Breast epithelium (tissue), 4 donors: ENCODE results near the gene MTR. TPM values are rescaled to one million over a fixed set of nuclear protein-coding genes. Genes with fewer than 3 reads are reported as not detected.
"Not testable (repeated sequence)": the region's sequence is repeated elsewhere in the genome, so short reads cannot be mapped to it uniquely, and the experiment has no call there.

ENCODE experiments used
- DNase-seq, 2 donors: peaks; one replicate each; pipeline ENCODE4 v3.0.0-alpha.2; 2019; ENCODE audit warnings: low spot score in 2 of 2
- H3K27ac ChIP-seq, 2 donors: fragments of 200-600 bp; sonication (generic) in 1 of 2; one replicate each; pipeline ENCODE4 v1.5.1; 2016 to 2019; ENCODE audit warnings: mild to moderate bottlenecking in 1 of 2
- H3K27me3 ChIP-seq, 2 donors: fragments of 200-600 bp; sonication (generic) in 1 of 2; one replicate each; pipeline versions ENCODE4 v1.5.1 to v1.6.0; 2017 to 2019; ENCODE audit warnings: control low read depth in 1 of 2, mild to moderate bottlenecking in 1 of 2
- H3K36me3 ChIP-seq: fragments of 200-600 bp; one replicate; pipeline ENCODE4 v1.5.1; 2019
- H3K4me1 ChIP-seq, 2 donors: fragments of 200-600 bp; sonication (generic); one replicate each; pipeline ENCODE4 v1.5.1; 2016 to 2019; ENCODE audit warnings: control low read depth in 1 of 2
- H3K4me3 ChIP-seq, 3 donors: fragments of 200-600 bp; sonication (generic); 1 replicate in 2 of 3; 2 replicates in 1 of 3; pipeline ENCODE4 v1.5.1; 2016 to 2019; ENCODE audit warnings: mild to moderate bottlenecking in 3 of 3, moderate library complexity in 2 of 3
- H3K9me3 ChIP-seq, 2 donors: fragments of 200-600 bp; sonication (generic) in 1 of 2; one replicate each; pipeline ENCODE4 v1.5.1; 2016 to 2019; ENCODE audit warnings: control low read depth in 1 of 2
- POLR2A ChIP-seq: fragments of 450-650 bp; IDR thresholded peaks from one replicate; pipeline ENCODE4 v1.6.1; 2016; ENCODE audit warnings: antibody characterized with exemption, mild to moderate bottlenecking, moderate library complexity
- POLR2AphosphoS5 ChIP-seq, 3 donors: sonication (generic); formaldehyde crosslinking; IDR thresholded peaks; one replicate each; pipeline ENCODE4 v1.6.1; 2017; ENCODE audit warnings: antibody characterized with exemption in 3 of 3
- intact Hi-C: fragments of 100-400 bp; cut with DNase I; formaldehyde crosslinking; loops from one replicate; pipeline ENCODE4 v1.15.1; 2023; ENCODE audit warnings: low total_unique reads
- total RNA-seq, 3 donors: library from RNA; depleted of rRNA; stranded (reverse); fragments of >200 nt; gene quantifications; one replicate each; pipeline ENCODE4 v1.1.0, GENCODE V29; 2016
- TF ChIP-seq, protein P1 (sequence below), 3 donors: fragments of 450-650 bp; IDR thresholded peaks; one replicate each; pipeline ENCODE4 v1.5.1; 2016 to 2017; ENCODE audit warnings: antibody characterized with exemption in 3 of 3, mild to moderate bottlenecking in 3 of 3, moderate library complexity in 3 of 3

The MTR gene
- total RNA-seq, 3 donors from 2014 or later, result 30.5 to 32.3 (median 31.7) TPM

DNA sequence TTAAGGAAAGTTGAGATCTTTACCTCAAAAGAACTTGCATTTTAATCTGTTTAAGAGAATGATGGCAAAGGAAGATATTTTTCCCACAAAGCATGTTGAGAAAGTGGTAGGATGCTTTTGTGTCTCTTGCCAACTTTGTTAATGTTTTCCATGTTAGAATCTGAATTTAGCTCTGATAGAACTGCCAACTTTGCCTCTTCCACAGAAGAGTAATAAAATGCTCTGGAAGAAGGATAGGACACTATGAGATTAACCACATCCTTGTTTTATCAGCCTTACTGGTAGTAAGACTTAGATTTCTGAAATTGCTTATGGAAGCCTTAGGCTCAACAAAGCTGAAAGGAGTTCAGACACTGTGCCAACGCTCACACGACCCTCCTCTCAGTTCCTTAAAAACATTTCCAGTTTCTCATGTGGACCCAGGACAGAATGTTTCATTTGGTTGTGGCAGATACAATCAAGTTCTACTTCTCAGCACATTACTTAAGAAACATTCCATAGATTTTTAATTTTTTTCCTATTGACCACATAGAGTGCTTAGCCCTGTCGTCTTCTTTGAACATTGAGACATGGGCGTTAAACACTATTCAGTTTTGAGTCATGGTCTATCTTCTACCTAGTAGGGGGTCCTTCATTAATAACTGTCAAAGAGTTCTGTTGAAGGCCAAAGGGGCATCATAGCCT lies 59.0 kb downstream of the MTR start:
- no peaks in the 10 kb centered on the region for H3K4me1 ChIP-seq
- no peaks in the 10 kb centered on the region for H3K9me3 ChIP-seq
- H3K27me3 ChIP-seq, result no peaks in the 10 kb centered on the region
- intact Hi-C loops, result no loop called here
- DNase-seq, result no peak
- no peak for TF ChIP-seq POLR2AphosphoS5 (IDR thresholded peaks at IDR 0.05)
- TF ChIP-seq, protein P1, sequence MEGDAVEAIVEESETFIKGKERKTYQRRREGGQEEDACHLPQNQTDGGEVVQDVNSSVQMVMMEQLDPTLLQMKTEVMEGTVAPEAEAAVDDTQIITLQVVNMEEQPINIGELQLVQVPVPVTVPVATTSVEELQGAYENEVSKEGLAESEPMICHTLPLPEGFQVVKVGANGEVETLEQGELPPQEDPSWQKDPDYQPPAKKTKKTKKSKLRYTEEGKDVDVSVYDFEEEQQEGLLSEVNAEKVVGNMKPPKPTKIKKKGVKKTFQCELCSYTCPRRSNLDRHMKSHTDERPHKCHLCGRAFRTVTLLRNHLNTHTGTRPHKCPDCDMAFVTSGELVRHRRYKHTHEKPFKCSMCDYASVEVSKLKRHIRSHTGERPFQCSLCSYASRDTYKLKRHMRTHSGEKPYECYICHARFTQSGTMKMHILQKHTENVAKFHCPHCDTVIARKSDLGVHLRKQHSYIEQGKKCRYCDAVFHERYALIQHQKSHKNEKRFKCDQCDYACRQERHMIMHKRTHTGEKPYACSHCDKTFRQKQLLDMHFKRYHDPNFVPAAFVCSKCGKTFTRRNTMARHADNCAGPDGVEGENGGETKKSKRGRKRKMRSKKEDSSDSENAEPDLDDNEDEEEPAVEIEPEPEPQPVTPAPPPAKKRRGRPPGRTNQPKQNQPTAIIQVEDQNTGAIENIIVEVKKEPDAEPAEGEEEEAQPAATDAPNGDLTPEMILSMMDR (IDR thresholded peaks at IDR 0.05), result no peak
- TF ChIP-seq POLR2A, result no peak
- H3K27ac ChIP-seq, result peak overlapping the region; percentile 26 to 56
- no peaks in the 10 kb centered on the region for H3K36me3 ChIP-seq
- H3K4me3 ChIP-seq, result no peak overlapping the region

DNA sequence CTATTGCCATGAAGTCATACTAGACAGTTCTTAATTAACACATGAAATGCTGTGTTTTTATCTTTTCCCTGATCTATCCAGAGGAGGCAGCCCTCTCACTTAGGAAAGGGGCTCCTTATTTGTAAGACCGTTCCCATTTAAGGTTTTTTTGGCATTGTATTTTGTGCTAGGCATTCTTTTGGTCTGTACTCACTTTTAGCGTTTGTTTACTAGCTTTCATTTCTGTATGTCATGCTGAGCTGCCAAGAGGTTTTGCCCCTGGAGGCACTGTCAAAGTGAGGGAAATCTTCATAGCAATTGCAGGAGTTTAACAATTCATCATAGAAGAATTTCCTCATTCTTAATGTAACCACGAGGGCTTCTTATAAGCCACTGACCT lies 59.5 kb downstream of the MTR start:
- TF ChIP-seq POLR2AphosphoS5 (IDR thresholded peaks at IDR 0.05) (no peak), POLR2A (no peak)
- TF ChIP-seq, protein P1 (IDR thresholded peaks at IDR 0.05), result no peak
- DNase-seq, result peak in 1 of 2 donors; percentile 19
- Histone ChIP-seq H3K27me3 (no peaks in the 10 kb centered on the region), H3K36me3 (no peaks in the 10 kb centered on the region), H3K4me1 (no peaks in the 10 kb centered on the region), H3K4me3 (no peak overlapping the region), H3K27ac (peak overlapping the region in 1 of 2 donors; percentile 56), H3K9me3 (no peaks in the 10 kb centered on the region)
- intact Hi-C loops, result no loop called here

DNA sequence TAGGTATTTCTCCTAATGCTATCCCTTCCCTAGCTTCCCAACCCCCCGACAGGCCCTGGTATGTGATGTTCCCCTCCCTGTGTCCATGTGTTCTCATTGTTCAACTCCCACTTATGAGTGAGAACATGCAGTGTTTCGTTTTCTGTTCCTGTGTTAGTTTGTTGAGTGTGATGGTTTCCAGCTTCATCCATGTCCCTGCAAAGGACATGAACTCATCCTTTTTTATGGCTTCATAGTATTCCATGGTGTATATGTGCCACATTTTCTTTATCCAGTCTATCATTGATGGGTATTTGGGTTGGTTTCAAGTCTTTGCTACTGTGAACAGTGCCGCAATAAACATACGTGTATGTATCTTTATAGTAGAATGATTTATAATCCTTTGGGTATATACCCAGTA lies 61.6 kb downstream of the MTR start:
- DNase-seq, H3K27me3 ChIP-seq, H3K9me3 ChIP-seq, H3K4me1 ChIP-seq, H3K36me3 ChIP-seq, H3K27ac ChIP-seq, H3K4me3 ChIP-seq, intact Hi-C loops: not testable (repeated sequence)

DNA sequence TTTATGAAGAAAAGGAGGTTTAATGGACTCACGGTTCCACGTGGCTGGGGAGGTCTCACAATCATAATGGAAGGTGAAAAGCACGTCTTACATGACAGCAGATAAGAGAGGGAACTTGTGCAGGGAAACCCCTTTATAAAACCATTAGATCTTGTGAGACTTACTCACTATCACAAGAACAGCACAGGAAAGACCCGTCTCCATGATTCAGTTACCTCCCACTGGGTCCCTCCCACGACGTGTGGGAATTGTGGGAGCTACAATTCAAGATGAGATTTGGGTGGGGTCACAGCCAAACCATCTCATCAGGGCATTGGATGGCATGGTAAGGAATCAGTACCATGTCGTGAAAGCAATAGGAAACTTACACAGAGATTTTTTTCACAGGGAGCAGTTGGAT lies 63.1 kb downstream of the MTR start:
- intact Hi-C loops, result no loop called here
- no peak for DNase-seq
- Histone ChIP-seq H3K36me3 (no peaks in the 10 kb centered on the region), H3K27ac (no peak overlapping the region), H3K27me3 (no peaks in the 10 kb centered on the region), H3K4me3 (no peak overlapping the region), H3K9me3 (no peaks in the 10 kb centered on the region), H3K4me1 (no peaks in the 10 kb centered on the region)
- no peak for TF ChIP-seq POLR2A
- TF ChIP-seq, protein P1 (IDR thresholded peaks at IDR 0.05), result no peak
- no peak for TF ChIP-seq POLR2AphosphoS5 (IDR thresholded peaks at IDR 0.05)

DNA sequence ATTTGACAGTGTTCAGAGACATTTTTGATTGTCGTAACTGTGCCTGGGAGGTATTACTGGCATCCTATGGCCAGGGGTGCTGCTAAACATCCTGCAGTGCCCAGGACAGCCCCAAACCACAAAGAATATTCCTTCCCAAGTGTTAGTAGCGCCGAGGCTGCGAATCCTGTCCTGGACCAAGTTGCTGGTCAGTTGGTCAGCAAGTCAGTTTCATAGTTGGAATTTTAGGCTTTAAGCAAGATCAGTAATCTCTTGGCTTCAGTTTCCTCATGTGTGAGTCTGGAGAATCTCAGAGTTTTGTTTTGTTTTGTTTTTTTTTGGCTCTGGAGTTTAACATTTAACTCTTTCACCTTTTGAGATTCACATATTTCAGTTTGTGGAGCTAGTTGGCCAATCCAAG lies 65.0 kb downstream of the MTR start:
- Histone ChIP-seq H3K27me3 (no peaks in the 10 kb centered on the region), H3K4me3 (no peak overlapping the region), H3K27ac (no peak overlapping the region), H3K4me1 (no peaks in the 10 kb centered on the region), H3K36me3 (no peaks in the 10 kb centered on the region), H3K9me3 (no peaks in the 10 kb centered on the region)
- no peak for DNase-seq
- intact Hi-C loops, result no loop called here
- TF ChIP-seq, protein P1 (IDR thresholded peaks at IDR 0.05), result no peak
- no peak for TF ChIP-seq POLR2A
- TF ChIP-seq POLR2AphosphoS5 (IDR thresholded peaks at IDR 0.05), result no peak

DNA sequence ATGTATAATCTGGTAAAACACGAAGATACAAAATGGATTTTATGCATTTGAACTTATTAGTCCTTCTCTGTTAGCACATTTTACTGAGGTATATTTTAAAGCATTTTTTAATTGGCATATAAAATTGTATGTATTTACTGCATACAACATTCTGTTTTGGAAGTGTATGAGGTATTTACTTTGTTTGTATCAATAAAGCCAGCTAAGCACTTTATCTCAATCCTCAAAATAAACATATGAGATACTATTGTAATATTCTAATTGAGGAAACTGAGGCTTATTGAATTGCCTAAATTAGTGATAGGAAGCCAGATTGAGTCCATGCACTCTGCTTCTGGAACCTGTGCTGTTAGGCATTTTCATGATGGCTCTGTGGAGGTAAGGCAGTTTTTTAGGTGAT lies 65.6 kb downstream of the MTR start:
- no peaks in the 10 kb centered on the region for H3K36me3 ChIP-seq
- H3K4me1 ChIP-seq, result no peaks in the 10 kb centered on the region
- TF ChIP-seq, protein P1 (IDR thresholded peaks at IDR 0.05), result no peak
- TF ChIP-seq POLR2A, result no peak
- H3K27ac ChIP-seq, result no peak overlapping the region
- intact Hi-C loops, result no loop called here
- H3K9me3 ChIP-seq, result no peaks in the 10 kb centered on the region
- DNase-seq, result no peak
- no peaks in the 10 kb centered on the region for H3K27me3 ChIP-seq
- no peak overlapping the region for H3K4me3 ChIP-seq
